Measurements from ENCODE around the gene KSR1.
"Not testable (repeated sequence)": the region's sequence is repeated elsewhere in the genome, so short reads cannot be mapped to it uniquely, and the experiment has no call there.

Gene KSR1

GRCh38 chr17:27645621-27646020, 189.4 kb downstream of the KSR1 start:
- not testable (repeated sequence) for H3K4me3 ChIP-seq (ENCODE audit: low read depth in 1 of 2, low read length in 2 of 2); H3K27me3 ChIP-seq (ENCODE audit: low read depth, low read length); H3K4me1 ChIP-seq (ENCODE audit: control insufficient read depth in 1 of 2, insufficient read depth in 2 of 2, low read length in 2 of 2); H3K27ac ChIP-seq (ENCODE audit: low read length); H3K9me3 ChIP-seq (ENCODE audit: control insufficient read depth in 1 of 2, low read length in 2 of 2); H3K36me3 ChIP-seq (ENCODE audit: control insufficient read depth in 1 of 2, insufficient read depth in 2 of 2, low read length in 2 of 2)

DNA sequence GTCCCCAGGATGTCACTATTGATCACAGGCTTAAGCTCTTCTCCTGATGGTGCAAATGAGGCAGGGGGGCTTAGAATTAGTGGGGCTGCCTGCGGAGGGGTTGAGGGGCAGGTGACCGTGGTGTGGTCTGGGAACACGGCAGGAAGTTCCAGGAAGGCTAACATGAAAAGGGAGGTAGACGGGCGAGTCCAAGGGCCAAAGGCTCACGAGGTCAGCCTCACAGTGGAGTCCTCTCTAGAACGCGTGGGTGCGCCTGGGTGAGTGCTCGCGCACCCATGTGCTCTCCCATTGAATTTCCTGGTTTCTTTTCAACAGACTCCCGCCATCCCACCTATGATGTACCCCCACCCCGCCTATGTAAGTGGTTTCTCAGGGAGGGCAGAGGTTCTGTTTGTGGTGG, 190.0 kb downstream of the KSR1 start:
- no peaks in the 10 kb centered on the region for H3K27me3 ChIP-seq (ENCODE audit: low read depth, low read length)
- no peaks in the 10 kb centered on the region for H3K4me1 ChIP-seq (ENCODE audit: control insufficient read depth in 1 of 2, insufficient read depth in 2 of 2, low read length in 2 of 2)
- no peak overlapping the region for H3K27ac ChIP-seq (ENCODE audit: low read length)
- H3K9me3 ChIP-seq (ENCODE audit: control insufficient read depth in 1 of 2, low read length in 2 of 2) = no peaks in the 10 kb centered on the region
- H3K4me3 ChIP-seq (ENCODE audit: low read depth in 1 of 2, low read length in 2 of 2) = no peak overlapping the region
- H3K36me3 ChIP-seq (ENCODE audit: control insufficient read depth in 1 of 2, insufficient read depth in 2 of 2, low read length in 2 of 2) = peaks cover 0 to 3% of the 10 kb centered on the region in 2 donors

DNA sequence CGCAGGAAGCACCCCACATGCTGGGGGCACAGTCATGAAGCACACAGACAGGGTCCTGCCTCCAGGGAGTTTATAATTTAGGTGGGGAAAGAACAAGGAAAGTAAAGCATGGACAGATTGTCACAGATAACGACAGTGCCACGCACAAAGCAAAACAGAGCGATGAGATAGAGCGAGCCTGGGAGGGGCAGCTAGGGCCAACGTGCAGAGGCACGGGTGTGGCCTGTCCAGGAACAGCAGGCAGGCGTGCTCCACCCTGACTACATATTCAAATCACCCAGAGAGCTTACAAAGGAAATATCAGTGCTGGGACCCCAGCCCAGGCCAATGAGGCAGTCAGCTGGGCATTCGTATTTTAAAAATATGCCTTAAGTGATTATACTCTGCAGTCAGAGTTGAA, 191.5 kb downstream of the KSR1 start:
- H3K27me3 ChIP-seq (ENCODE audit: low read depth, low read length) = no peaks in the 10 kb centered on the region
- no peak overlapping the region for H3K27ac ChIP-seq (ENCODE audit: low read length)
- no peaks in the 10 kb centered on the region for H3K36me3 ChIP-seq (ENCODE audit: control insufficient read depth in 1 of 2, insufficient read depth in 2 of 2, low read length in 2 of 2)
- H3K4me1 ChIP-seq (ENCODE audit: control insufficient read depth in 1 of 2, insufficient read depth in 2 of 2, low read length in 2 of 2) = no peaks in the 10 kb centered on the region
- no peaks in the 10 kb centered on the region for H3K9me3 ChIP-seq (ENCODE audit: control insufficient read depth in 1 of 2, low read length in 2 of 2)
- H3K4me3 ChIP-seq (ENCODE audit: low read depth in 1 of 2, low read length in 2 of 2) = no peak overlapping the region

- not testable (repeated sequence) for H3K36me3 ChIP-seq (ENCODE audit: control insufficient read depth in 1 of 2, insufficient read depth in 2 of 2, low read length in 2 of 2); H3K4me3 ChIP-seq (ENCODE audit: low read depth in 1 of 2, low read length in 2 of 2); H3K4me1 ChIP-seq (ENCODE audit: control insufficient read depth in 1 of 2, insufficient read depth in 2 of 2, low read length in 2 of 2); H3K27me3 ChIP-seq (ENCODE audit: low read depth, low read length); H3K27ac ChIP-seq (ENCODE audit: low read length); H3K9me3 ChIP-seq (ENCODE audit: control insufficient read depth in 1 of 2, low read length in 2 of 2)
These were observed 192.9 kb downstream of the KSR1 start for GRCh38 chr17:27649111-27649571.

- no peaks in the 10 kb centered on the region for H3K9me3 ChIP-seq (ENCODE audit: control insufficient read depth in 1 of 2, low read length in 2 of 2)
- no peaks in the 10 kb centered on the region for H3K27me3 ChIP-seq (ENCODE audit: low read depth, low read length)
- no peaks in the 10 kb centered on the region for H3K4me1 ChIP-seq (ENCODE audit: control insufficient read depth in 1 of 2, insufficient read depth in 2 of 2, low read length in 2 of 2)
- no peaks in the 10 kb centered on the region for H3K36me3 ChIP-seq (ENCODE audit: control insufficient read depth in 1 of 2, insufficient read depth in 2 of 2, low read length in 2 of 2)
- no peak overlapping the region for H3K4me3 ChIP-seq (ENCODE audit: low read depth in 1 of 2, low read length in 2 of 2)
- no peak overlapping the region for H3K27ac ChIP-seq (ENCODE audit: low read length)
These were observed 193.7 kb downstream of the KSR1 start for GRCh38 chr17:27649929-27650328.

GRCh38 chr17:27650836-27651235, 194.6 kb downstream of the KSR1 start:
- no peaks in the 10 kb centered on the region for H3K27me3 ChIP-seq (ENCODE audit: low read depth, low read length)
- H3K27ac ChIP-seq (ENCODE audit: low read length) = no peak overlapping the region
- no peaks in the 10 kb centered on the region for H3K9me3 ChIP-seq (ENCODE audit: control insufficient read depth in 1 of 2, low read length in 2 of 2)
- no peaks in the 10 kb centered on the region for H3K36me3 ChIP-seq (ENCODE audit: control insufficient read depth in 1 of 2, insufficient read depth in 2 of 2, low read length in 2 of 2)
- no peak overlapping the region for H3K4me3 ChIP-seq (ENCODE audit: low read depth in 1 of 2, low read length in 2 of 2)
- H3K4me1 ChIP-seq (ENCODE audit: control insufficient read depth in 1 of 2, insufficient read depth in 2 of 2, low read length in 2 of 2) = no peaks in the 10 kb centered on the region

DNA sequence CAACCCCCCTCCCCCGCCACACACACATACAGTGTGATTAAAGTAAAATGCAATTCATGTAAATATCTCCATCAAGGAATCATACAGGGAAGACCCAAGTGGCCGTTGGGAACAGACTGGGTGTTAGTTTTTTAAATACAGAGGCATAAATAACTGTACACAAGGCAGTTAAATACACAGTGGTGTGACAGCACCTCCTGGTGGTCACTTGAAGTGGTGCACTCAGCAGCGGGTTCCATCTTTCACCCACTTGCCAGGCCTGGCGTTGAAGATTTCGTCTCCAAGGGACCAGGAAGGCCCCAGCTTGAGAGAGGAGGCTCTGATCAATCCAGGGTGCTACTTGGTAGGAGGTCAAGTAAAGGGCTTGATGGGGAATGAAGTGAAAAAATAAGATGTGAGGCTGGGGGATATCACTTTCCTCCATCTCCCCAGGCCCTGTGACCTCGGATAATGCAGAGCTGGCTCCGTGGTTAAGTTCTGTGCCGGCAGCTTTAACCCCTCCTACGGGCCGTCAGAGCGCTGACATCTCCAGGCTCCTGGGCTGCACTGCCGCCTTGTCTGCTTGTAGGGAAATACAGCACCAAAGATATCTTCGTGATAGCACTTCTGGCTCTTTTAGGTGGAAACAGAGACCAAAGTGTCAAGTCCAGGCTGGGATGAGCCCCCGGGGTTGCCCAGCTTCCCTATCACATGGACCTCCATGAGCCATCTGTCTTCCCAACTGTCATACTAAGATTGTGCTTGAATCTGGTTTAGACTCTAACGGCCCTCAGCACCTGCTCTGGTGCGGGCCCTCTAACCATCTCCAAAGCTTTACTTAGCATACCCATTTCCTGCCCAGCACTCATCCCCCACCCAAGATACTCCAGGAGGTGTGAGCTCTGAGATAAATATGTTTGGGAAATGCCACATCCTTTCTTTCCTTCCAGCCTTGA, 195.4 kb downstream of the KSR1 start:
- no peaks in the 10 kb centered on the region for H3K4me1 ChIP-seq (ENCODE audit: control insufficient read depth in 1 of 2, insufficient read depth in 2 of 2, low read length in 2 of 2)
- no peaks in the 10 kb centered on the region for H3K27me3 ChIP-seq (ENCODE audit: low read depth, low read length)
- H3K36me3 ChIP-seq (ENCODE audit: control insufficient read depth in 1 of 2, insufficient read depth in 2 of 2, low read length in 2 of 2) = no peaks in the 10 kb centered on the region
- no peaks in the 10 kb centered on the region for H3K9me3 ChIP-seq (ENCODE audit: control insufficient read depth in 1 of 2, low read length in 2 of 2)
- H3K27ac ChIP-seq (ENCODE audit: low read length) = no peak overlapping the region
- no peak overlapping the region for H3K4me3 ChIP-seq (ENCODE audit: low read depth in 1 of 2, low read length in 2 of 2)

- H3K36me3 ChIP-seq (ENCODE audit: control insufficient read depth in 1 of 2, insufficient read depth in 2 of 2, low read length in 2 of 2); H3K27ac ChIP-seq (ENCODE audit: low read length); H3K4me3 ChIP-seq (ENCODE audit: low read depth in 1 of 2, low read length in 2 of 2); H3K27me3 ChIP-seq (ENCODE audit: low read depth, low read length); H3K4me1 ChIP-seq (ENCODE audit: control insufficient read depth in 1 of 2, insufficient read depth in 2 of 2, low read length in 2 of 2); H3K9me3 ChIP-seq (ENCODE audit: control insufficient read depth in 1 of 2, low read length in 2 of 2): not testable (repeated sequence)
These were observed 197.3 kb downstream of the KSR1 start for GRCh38 chr17:27653449-27653971.

DNA sequence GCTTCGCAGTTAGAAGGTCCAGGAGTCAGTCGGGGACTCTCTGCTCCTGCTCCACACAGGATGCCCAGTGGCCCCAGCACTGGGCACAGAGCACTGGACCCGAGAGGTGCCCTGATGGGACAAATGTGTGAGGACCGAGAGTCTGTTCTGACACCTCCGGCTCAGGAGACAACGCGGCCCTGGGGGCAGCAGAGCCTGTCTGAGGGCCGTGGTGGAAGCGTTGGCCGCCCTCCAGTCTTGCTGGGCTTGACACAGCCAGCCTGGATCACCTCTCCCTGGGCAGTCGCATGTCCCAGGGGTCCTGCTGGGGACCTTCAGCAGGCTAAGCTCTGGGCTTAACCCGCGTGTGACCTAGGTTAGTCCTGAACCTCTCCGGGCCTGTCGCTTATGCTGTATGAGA, 197.9 kb downstream of the KSR1 start:
- no peaks in the 10 kb centered on the region for H3K9me3 ChIP-seq (ENCODE audit: control insufficient read depth in 1 of 2, low read length in 2 of 2)
- no peak overlapping the region for H3K27ac ChIP-seq (ENCODE audit: low read length)
- H3K4me3 ChIP-seq (ENCODE audit: low read depth in 1 of 2, low read length in 2 of 2) = no peak overlapping the region
- no peaks in the 10 kb centered on the region for H3K4me1 ChIP-seq (ENCODE audit: control insufficient read depth in 1 of 2, insufficient read depth in 2 of 2, low read length in 2 of 2)
- H3K27me3 ChIP-seq (ENCODE audit: low read depth, low read length) = no peaks in the 10 kb centered on the region
- H3K36me3 ChIP-seq (ENCODE audit: control insufficient read depth in 1 of 2, insufficient read depth in 2 of 2, low read length in 2 of 2) = no peaks in the 10 kb centered on the region

GRCh38 chr17:27654654-27655524, 198.6 kb downstream of the KSR1 start:
- no peaks in the 10 kb centered on the region for H3K9me3 ChIP-seq (ENCODE audit: control insufficient read depth in 1 of 2, low read length in 2 of 2)
- H3K27ac ChIP-seq (ENCODE audit: low read length) = no peak overlapping the region
- H3K4me1 ChIP-seq (ENCODE audit: control insufficient read depth in 1 of 2, insufficient read depth in 2 of 2, low read length in 2 of 2) = no peaks in the 10 kb centered on the region
- no peaks in the 10 kb centered on the region for H3K36me3 ChIP-seq (ENCODE audit: control insufficient read depth in 1 of 2, insufficient read depth in 2 of 2, low read length in 2 of 2)
- no peaks in the 10 kb centered on the region for H3K27me3 ChIP-seq (ENCODE audit: low read depth, low read length)
- no peak overlapping the region for H3K4me3 ChIP-seq (ENCODE audit: low read depth in 1 of 2, low read length in 2 of 2)

DNA sequence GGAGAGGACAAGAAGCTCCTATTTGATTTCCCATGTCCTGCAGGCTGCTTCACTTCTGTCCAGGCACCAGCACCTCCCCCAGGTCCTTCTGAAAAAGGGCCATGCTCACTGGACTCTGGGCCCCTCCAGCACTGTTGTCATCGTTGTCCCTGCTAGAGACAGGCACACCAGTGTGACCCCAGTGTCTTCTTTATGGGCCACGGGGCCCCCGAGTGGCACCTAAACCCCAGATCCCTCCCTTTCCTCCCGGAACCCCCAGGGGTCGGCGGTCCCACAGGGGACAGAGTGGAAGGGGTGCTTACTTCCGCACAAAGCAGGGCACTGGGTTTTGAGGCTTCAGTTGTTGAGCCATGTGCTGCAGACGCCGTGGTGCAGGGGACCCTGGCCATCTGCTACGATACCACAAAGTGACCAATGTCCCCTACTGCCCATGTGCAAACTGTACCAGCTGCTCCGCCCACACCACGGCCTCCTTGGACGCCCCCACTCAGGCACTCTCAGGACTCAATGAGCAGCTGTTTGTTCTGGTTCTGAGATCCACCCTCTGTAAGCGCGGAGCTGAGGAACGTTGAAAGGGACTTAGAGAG, 199.4 kb downstream of the KSR1 start:
- not testable (repeated sequence) for H3K27ac ChIP-seq (ENCODE audit: low read length); H3K27me3 ChIP-seq (ENCODE audit: low read depth, low read length); H3K4me3 ChIP-seq (ENCODE audit: low read depth in 1 of 2, low read length in 2 of 2); H3K4me1 ChIP-seq (ENCODE audit: control insufficient read depth in 1 of 2, insufficient read depth in 2 of 2, low read length in 2 of 2); H3K9me3 ChIP-seq (ENCODE audit: control insufficient read depth in 1 of 2, low read length in 2 of 2); H3K36me3 ChIP-seq (ENCODE audit: control insufficient read depth in 1 of 2, insufficient read depth in 2 of 2, low read length in 2 of 2)
